Naive thymus-derived CD8-positive, alpha-beta T cell (primary cell): ENCODE results near the gene NAIP. TPM values are rescaled to one million over a fixed set of nuclear protein-coding genes. Genes with fewer than 3 reads are reported as not detected.
"Not testable (repeated sequence)": the region's sequence is repeated elsewhere in the genome, so short reads cannot be mapped to it uniquely, and the experiment has no call there.

Experiments used
- ATAC-seq, 2 donors: fragments of 150-1000 bp; cut with Tn5 transposase in 1 of 2; sonication (Bioruptor Pico), chemical (Tn5 transposase) in 1 of 2; 1 replicate in 1 of 2; 2 replicates in 1 of 2; pipeline ENCODE4 v1.10.0; 2021; ENCODE audit warnings: mild to moderate bottlenecking in 2 of 2, moderate library complexity in 2 of 2
- POLR2A ChIA-PET: fragments of 350-600 bp; sonication (Branson Sonifier 250); formaldehyde crosslinking; loops from one replicate; lab custom pipeline; 2021; ENCODE audit warnings: antibody characterized with exemption; lab: Charles Lee
- DNase-seq, 10 donors: peaks; one replicate each; pipeline versions ENCODE4 v3.0.0 to v3.0.0-alpha.2; 2020 to 2022
- H3K27ac Mint-ChIP-seq, 10 donors: one replicate each; pipeline ENCODE4 v1.8.0; 2020 to 2022; ENCODE audit warnings: mild to moderate bottlenecking in 10 of 10, mixed read lengths in 10 of 10, moderate library complexity in 4 of 10, inconsistent platforms in 1 of 10
- H3K27me3 Mint-ChIP-seq, 5 donors: one replicate each; pipeline ENCODE4 v1.8.0; 2021 to 2022; ENCODE audit warnings: mixed read lengths in 5 of 5
- H3K36me3 Mint-ChIP-seq, 3 donors: one replicate each; pipeline ENCODE4 v1.8.0; 2020 to 2022; ENCODE audit warnings: mixed read lengths in 3 of 3, mild to moderate bottlenecking in 2 of 3, inconsistent platforms in 1 of 3
- H3K4me1 Mint-ChIP-seq, 4 donors: one replicate each; pipeline ENCODE4 v1.8.0; 2021 to 2022; ENCODE audit warnings: mixed read lengths in 4 of 4
- H3K4me3 Mint-ChIP-seq, 10 donors: one replicate each; pipeline ENCODE4 v1.8.0; 2020 to 2022; ENCODE audit warnings: mild to moderate bottlenecking in 10 of 10, mixed read lengths in 10 of 10, moderate library complexity in 6 of 10, inconsistent platforms in 1 of 10
- H3K9me3 Mint-ChIP-seq, 9 donors: one replicate each; pipeline ENCODE4 v1.8.0; 2020 to 2022; ENCODE audit warnings: mixed read lengths in 9 of 9, mild to moderate bottlenecking in 3 of 9, inconsistent platforms in 1 of 9, moderate library complexity in 1 of 9
- polyA plus RNA-seq, 3 donors: library from polyadenylated mRNA; unstranded; fragments of 300-500 nt; fragmentation: Illumina TruSeq; gene quantifications; one replicate each; pipeline ENCODE4 v1.2.3, GENCODE V29; 2021
- total RNA-seq, 8 experiments: library from RNA in 2 of 8; stranded (reverse) in 2 of 8; gene quantifications; one replicate each; pipeline ENCODE4 v1.2.3 and lab custom pipeline; 2021 to 2026

The NAIP gene
- total and polyA plus RNA-seq, 5 experiments from 2014 or later: 0.53 to 23.5 (median 2.4) TPM

GRCh38 chr5:71006983-71007382 lies 18.2 kb downstream of the NAIP start:
- H3K27me3 Mint-ChIP-seq, H3K36me3 Mint-ChIP-seq, H3K4me1 Mint-ChIP-seq, POLR2A ChIA-PET, H3K9me3 Mint-ChIP-seq, ATAC-seq, H3K27ac Mint-ChIP-seq, H3K4me3 Mint-ChIP-seq, DNase-seq: not testable (repeated sequence)

- H3K4me3 Mint-ChIP-seq, H3K4me1 Mint-ChIP-seq, POLR2A ChIA-PET, H3K27ac Mint-ChIP-seq, DNase-seq, H3K27me3 Mint-ChIP-seq, H3K36me3 Mint-ChIP-seq, ATAC-seq, H3K9me3 Mint-ChIP-seq: not testable (repeated sequence)
These were observed 40.3 kb downstream of the NAIP start for GRCh38 chr5:70984882-70985281.

GRCh38 chr5:70967220-70967619 lies 57.9 kb downstream of the NAIP start:
- DNase-seq, H3K4me1 Mint-ChIP-seq, H3K27me3 Mint-ChIP-seq, H3K36me3 Mint-ChIP-seq, H3K4me3 Mint-ChIP-seq, ATAC-seq, H3K9me3 Mint-ChIP-seq, H3K27ac Mint-ChIP-seq, POLR2A ChIA-PET: not testable (repeated sequence)

DNA sequence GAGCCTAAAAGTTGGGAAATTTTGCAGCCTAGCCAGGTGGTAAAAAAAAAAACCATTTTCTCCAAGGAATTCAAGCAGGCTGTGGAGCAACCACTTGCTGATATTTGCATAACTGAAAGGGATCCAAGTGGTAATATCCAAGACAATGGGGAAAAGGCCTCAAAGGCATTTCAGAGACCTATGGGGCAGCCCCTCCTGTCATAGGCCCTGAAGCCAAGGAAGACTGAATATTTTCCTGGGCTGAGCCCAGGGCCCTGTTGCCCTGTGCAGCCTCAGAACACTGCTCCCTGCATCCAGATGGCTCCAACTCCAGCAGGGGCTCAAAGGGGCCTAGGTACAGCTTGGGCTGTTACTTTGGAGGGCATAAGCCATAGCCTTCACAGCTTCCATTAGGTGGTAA lies 60.6 kb downstream of the NAIP start:
- POLR2A ChIA-PET, DNase-seq, H3K27ac Mint-ChIP-seq, H3K9me3 Mint-ChIP-seq, H3K4me1 Mint-ChIP-seq, H3K27me3 Mint-ChIP-seq, H3K4me3 Mint-ChIP-seq, H3K36me3 Mint-ChIP-seq, ATAC-seq: not testable (repeated sequence)

GRCh38 chr5:70953068-70953467 lies 72.1 kb downstream of the NAIP start:
- H3K4me3 Mint-ChIP-seq, H3K27me3 Mint-ChIP-seq, H3K4me1 Mint-ChIP-seq, POLR2A ChIA-PET, ATAC-seq, DNase-seq, H3K9me3 Mint-ChIP-seq, H3K27ac Mint-ChIP-seq, H3K36me3 Mint-ChIP-seq: not testable (repeated sequence)

- DNase-seq, H3K27me3 Mint-ChIP-seq, H3K4me3 Mint-ChIP-seq, H3K36me3 Mint-ChIP-seq, H3K27ac Mint-ChIP-seq, H3K9me3 Mint-ChIP-seq, POLR2A ChIA-PET, H3K4me1 Mint-ChIP-seq, ATAC-seq: not testable (repeated sequence)
These were observed 92.6 kb downstream of the NAIP start for GRCh38 chr5:70932560-70932959.

- H3K27ac Mint-ChIP-seq, POLR2A ChIA-PET, H3K4me1 Mint-ChIP-seq, H3K27me3 Mint-ChIP-seq, H3K4me3 Mint-ChIP-seq, H3K36me3 Mint-ChIP-seq, H3K9me3 Mint-ChIP-seq, ATAC-seq, DNase-seq: not testable (repeated sequence)
These were observed 93.3 kb downstream of the NAIP start for GRCh38 chr5:70931709-70932368.

DNA sequence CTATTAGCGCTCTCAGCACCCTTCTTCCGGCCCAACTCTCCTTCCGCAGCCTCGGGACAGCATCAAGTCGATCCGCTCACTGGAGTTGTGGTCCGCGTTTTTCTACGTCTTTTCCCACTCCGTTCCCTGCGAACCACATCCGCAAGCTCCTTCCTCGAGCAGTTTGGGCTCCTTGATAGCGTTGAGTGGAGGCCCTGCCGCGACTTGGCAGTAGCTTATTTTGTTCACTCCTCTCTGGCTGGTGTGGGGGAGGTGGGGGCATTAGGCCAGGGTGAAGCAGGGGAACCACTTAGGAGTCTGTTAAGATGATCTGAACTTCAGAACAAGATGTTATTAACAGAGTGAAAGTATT lies 100.0 kb downstream of the NAIP start:
- H3K27me3 Mint-ChIP-seq, H3K9me3 Mint-ChIP-seq, POLR2A ChIA-PET, DNase-seq, H3K4me1 Mint-ChIP-seq, H3K27ac Mint-ChIP-seq, H3K36me3 Mint-ChIP-seq, H3K4me3 Mint-ChIP-seq: not testable (repeated sequence)
- peak; percentile 41 to 56 for ATAC-seq

Other genes with a start within 250 kb of the NAIP start
- 10 to 100 TPM in 1 of 2 experiments, 1 to 10 TPM in 1; 9.5 to 17.1 TPM for gene SERF1A, start 124.7 kb downstream of the NAIP start, total RNA-seq
- gene SERF1A, start 124.7 kb downstream of the NAIP start, polyA plus RNA-seq: 1 to 10 TPM; 1.8 to 4.1 (median 2.6) TPM
- 10 to 100 TPM; 50.8 to 58.9 TPM for gene SMN1, start 100.3 kb downstream of the NAIP start, total RNA-seq
- 10 to 100 TPM; 18.9 to 34.3 (median 23.6) TPM for gene SMN1, start 100.3 kb downstream of the NAIP start, polyA plus RNA-seq
- gene GTF2H2, start 42.3 kb upstream of the NAIP start, total RNA-seq: 10 to 100 TPM; 42.3 to 46.5 TPM
- 10 to 100 TPM in 1 of 3 donors, 1 to 10 TPM in 2; 8.4 to 11.8 (median 10.0) TPM for gene GTF2H2, start 42.3 kb upstream of the NAIP start, polyA plus RNA-seq